ENCODE measurements around the gene KLF6.

DNA sequence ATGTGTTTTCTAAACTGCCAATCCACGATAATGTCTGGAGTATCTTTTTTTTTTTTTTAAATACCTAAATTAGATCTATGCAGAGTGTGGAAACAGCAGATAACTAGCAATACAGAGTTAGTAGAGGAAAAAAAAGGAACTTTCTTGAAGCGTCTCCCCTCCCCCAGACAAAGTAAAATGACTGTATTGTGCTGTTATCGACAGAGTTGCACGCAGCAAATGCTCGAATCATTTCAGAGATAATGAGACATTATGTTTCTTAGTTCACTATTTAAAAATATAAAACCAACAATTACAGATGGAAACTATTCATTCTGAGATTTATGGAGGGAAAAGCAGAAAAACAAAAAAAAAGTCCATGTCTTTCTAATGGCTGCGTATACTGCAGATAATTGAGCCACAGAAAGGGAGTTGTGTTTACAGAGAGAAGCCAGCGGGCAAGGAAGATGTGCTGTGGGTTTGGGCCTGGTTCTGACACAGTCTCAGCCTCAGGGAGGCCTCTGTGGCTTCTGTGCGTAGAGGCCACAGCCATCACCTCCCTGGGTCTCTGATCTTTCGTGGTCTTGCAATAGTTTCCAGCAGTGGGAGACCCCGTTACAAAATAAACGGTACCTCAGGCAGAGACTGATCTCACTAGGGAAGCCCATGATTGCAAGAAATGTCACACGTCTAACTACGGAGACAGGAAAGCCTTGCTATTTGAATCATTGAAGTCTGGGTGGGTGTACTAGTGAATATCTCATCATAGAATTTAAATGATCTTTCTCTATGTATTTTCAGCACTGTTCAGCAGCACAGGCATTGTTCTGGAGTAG lies 19.1 kb upstream of the KLF6 start:
- TF ChIP-seq POLR2A (IDR thresholded peaks at IDR 0.05; ENCODE audit: low read length) (peak; percentile 51), GATA1 (IDR thresholded peaks at IDR 0.05; ENCODE audit: low read depth, low read length) (no peak)

All from erythroblast (primary cell).